ENCODE measurements around the gene GALNT16.

The GALNT16 gene

GRCh38 chr14:69337984-69338383 is 78.0 kb downstream of the GALNT16 start:
- no peak for DNase-seq (ENCODE audit: low spot score)

- DNase-seq (ENCODE audit: low spot score) = no peak
Observed at GRCh38 chr14:69339426-69339825, 79.5 kb downstream of the GALNT16 start.

GRCh38 chr14:69342928-69343525 is 83.1 kb downstream of the GALNT16 start:
- no peak for DNase-seq (ENCODE audit: low spot score)

- no peak for DNase-seq (ENCODE audit: low spot score)
Observed at GRCh38 chr14:69344171-69344570, 84.2 kb downstream of the GALNT16 start.

- DNase-seq (ENCODE audit: low spot score) = no peak
Observed at GRCh38 chr14:69345402-69345801, 85.4 kb downstream of the GALNT16 start.

- DNase-seq (ENCODE audit: low spot score) = no peak
Observed at GRCh38 chr14:69346710-69347109, 86.8 kb downstream of the GALNT16 start.

GRCh38 chr14:69349091-69349777 is 89.3 kb downstream of the GALNT16 start:
- no peak for DNase-seq (ENCODE audit: low spot score)

GRCh38 chr14:69350892-69351291 is 90.9 kb downstream of the GALNT16 start:
- DNase-seq (ENCODE audit: low spot score) = no peak

GRCh38 chr14:69351385-69351784 is 91.4 kb downstream of the GALNT16 start:
- no peak for DNase-seq (ENCODE audit: low spot score)

GRCh38 chr14:69351911-69352310 is 92.0 kb downstream of the GALNT16 start:
- no peak for DNase-seq (ENCODE audit: low spot score)

- DNase-seq (ENCODE audit: low spot score) = no peak
Observed at GRCh38 chr14:69353168-69353567, 93.2 kb downstream of the GALNT16 start.

- no peak for DNase-seq (ENCODE audit: low spot score)
Observed at GRCh38 chr14:69354383-69355153, 94.6 kb downstream of the GALNT16 start.

- no peak for DNase-seq (ENCODE audit: low spot score)
Observed at GRCh38 chr14:69355154-69355597, 95.2 kb downstream of the GALNT16 start.

- DNase-seq (ENCODE audit: low spot score) = no peak
Observed at GRCh38 chr14:69355607-69356281, 95.8 kb downstream of the GALNT16 start.

GRCh38 chr14:69356903-69357543 is 97.1 kb downstream of the GALNT16 start:
- DNase-seq (ENCODE audit: low spot score) = no peak

GRCh38 chr14:69357544-69358200 is 97.7 kb downstream of the GALNT16 start:
- no peak for DNase-seq (ENCODE audit: low spot score)

- no peak for DNase-seq (ENCODE audit: low spot score)
Observed at GRCh38 chr14:69358233-69358963, 98.4 kb downstream of the GALNT16 start.

GRCh38 chr14:69358966-69359365 is 99.0 kb downstream of the GALNT16 start:
- DNase-seq (ENCODE audit: low spot score) = no peak

- DNase-seq (ENCODE audit: low spot score) = no peak
Observed at GRCh38 chr14:69360438-69361108, 100.6 kb downstream of the GALNT16 start.

- no peak for DNase-seq (ENCODE audit: low spot score)
Observed at GRCh38 chr14:69363055-69363454, 103.1 kb downstream of the GALNT16 start.
